ENCODE results near the gene SLC2A5.

GRCh38 chr1:9115351-9116205 lies 46.1 kb upstream of the SLC2A5 start:
- TF ChIP-seq CTCF (IDR thresholded peaks at IDR 0.05) (no peak), POLR2AphosphoS5 (IDR thresholded peaks at IDR 0.05) (no peak)
